ENCODE measurements around the gene CASP7.

- no peak for TF ChIP-seq GATA3 (IDR thresholded peaks at IDR 0.05; ENCODE audit: low read depth, low read length)
- TF ChIP-seq GATA2 (IDR thresholded peaks at IDR 0.05; ENCODE audit: low read depth, low read length), result no peak
Observed at GRCh38 chr10:113775686-113776294, 96.1 kb downstream of the CASP7 start.
